Measurements from ENCODE around the gene ADTRP.
"Not testable (repeated sequence)": the region's sequence is repeated elsewhere in the genome, so short reads cannot be mapped to it uniquely, and the experiment has no call there.

The ADTRP gene

DNA sequence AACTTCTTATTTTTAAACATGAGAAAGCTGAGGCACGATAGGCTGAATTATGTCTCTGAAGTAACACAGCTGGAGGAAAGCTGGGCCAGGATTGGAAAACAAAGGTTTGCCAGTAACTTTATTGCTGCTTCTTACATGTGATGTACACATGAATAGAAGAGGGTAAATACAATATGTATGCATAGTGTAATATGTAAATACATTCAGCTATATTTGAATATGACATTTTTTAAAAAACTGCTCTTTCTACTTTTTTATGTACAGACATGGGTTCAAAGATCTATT, 90.2 kb downstream of the ADTRP start:
- no peak for FAIRE-seq

- no peak for FAIRE-seq
Measured at GRCh38 chr6:11685481-11686093, 93.0 kb downstream of the ADTRP start.

DNA sequence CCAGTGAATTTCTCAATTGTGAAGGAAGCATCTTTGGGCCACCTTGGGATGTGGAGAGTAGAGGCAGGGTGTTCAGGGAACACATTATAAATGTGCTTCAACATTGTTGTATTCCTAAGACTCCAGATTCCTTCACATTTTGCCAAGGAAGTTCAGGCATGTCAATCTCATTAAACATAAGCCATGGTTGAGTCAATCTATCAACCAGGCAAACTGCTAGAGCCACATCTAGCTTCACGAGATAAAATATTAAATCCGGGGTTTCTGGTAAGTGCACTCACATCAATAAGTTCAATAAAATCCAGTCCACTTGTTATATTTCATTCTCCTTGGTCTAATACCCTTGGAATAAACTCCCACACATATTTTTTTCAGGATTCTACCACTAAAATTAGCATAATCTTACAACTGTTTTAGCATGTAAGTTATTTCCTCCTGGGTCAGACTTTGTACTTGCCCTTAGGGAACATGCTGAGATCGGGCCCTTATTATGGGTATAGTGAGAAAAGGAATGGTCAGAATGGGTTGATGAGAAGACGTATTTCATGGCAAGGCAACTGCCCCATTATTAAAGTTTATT, 93.6 kb downstream of the ADTRP start:
- FAIRE-seq, result no peak

GRCh38 chr6:11683871-11684270, 94.7 kb downstream of the ADTRP start:
- FAIRE-seq, result no peak

- no peak for FAIRE-seq
Measured at GRCh38 chr6:11682561-11682975, 96.0 kb downstream of the ADTRP start.

GRCh38 chr6:11681770-11682169, 96.8 kb downstream of the ADTRP start:
- no peak for FAIRE-seq

DNA sequence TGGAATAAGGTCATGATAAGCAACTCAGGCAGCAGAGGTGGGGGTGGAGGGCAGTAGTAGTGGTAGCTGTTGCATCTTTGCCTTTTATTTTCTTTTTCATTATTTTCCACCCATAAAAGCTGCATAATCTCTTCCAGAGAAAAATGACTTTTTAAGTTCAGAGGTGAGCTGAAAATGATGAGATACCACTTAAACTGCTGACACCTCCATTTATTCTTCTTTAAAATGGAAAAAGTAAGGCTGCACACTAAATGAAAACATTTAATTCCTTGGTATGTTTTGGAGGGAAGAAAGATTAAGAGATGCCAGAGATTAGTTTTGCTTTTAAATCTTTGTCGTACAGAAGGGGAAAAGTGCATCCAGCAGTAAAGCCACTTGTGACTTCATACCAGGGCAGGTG, 97.2 kb downstream of the ADTRP start:
- no peak for FAIRE-seq

DNA sequence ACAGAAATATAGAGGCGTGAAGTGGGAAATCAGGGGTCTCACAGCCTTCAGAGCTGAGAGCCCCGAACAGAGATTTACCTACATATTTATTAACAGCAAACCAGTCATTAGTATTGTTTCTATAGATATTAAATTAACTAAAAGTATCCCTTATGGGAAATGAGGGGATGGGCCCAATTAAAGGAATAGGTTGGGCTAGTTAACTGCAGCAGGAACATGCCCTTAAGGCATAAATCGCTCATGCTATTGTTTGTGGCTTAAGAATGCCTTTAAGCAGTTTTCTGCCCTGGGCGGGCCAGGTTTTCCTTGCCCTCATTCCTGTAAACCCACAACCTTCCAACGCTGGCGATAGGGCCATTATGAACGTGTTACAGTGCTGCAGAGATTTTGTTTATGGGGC, 98.1 kb downstream of the ADTRP start:
- FAIRE-seq, result not testable (repeated sequence)

- FAIRE-seq, result no peak
Measured at GRCh38 chr6:11679099-11679498, 99.5 kb downstream of the ADTRP start.

- no peak for FAIRE-seq
Measured at GRCh38 chr6:11675601-11676000, 103.0 kb downstream of the ADTRP start.

DNA sequence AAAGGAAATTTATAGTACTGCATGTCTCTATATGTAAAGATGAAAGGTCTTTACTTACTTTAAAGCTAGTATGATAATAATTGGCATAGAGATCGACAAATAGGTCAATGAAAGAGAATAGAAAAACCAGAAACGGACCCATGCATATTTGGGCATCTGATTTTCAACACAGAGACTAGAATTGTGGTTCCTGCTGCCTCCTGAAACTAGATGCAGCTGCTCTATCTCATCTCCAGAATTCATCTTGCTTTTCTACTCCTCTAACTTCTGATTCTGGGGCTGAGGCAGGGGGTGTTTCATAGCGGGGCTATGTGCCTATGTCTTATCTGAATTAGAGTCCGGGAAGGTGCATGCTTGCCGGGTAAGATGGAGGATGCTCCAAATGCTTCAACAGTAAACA, 105.9 kb downstream of the ADTRP start:
- FAIRE-seq, result no peak

DNA sequence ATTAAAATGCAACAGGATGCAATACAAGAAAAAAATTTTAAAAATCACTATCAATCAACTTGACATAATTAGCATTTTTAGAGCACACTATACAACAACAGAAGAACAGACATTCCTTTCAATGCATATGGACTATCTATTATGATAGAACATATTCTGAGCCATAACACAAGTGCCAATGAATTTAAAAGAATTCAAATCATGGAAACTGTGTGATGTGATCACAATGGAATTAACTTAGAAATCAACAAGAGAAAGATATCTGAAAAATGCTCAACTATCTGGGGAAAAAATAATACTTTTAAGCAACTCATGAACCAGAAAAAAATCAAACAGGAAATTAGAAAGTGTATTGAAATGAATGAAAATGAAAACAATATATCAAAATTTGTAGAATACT, 106.3 kb downstream of the ADTRP start:
- FAIRE-seq, result no peak

DNA sequence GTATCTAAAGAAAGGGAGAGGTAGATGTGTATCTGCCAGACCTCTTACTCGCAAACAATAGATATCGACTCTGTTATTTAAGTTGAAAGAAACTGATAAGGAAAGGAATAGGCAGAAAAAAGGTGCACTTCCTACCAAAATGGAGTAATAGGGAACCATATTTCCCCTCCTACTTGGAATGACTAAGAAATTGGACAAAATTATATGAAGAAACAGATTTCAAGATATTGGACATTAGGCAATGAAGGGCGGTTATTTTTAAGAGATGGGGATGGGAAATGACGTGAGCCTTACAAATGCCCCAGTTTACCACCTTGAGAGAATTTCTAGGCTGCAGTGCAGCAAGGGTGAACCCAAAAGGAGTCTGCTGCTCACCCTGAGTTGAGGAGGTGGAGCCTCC, 108.9 kb downstream of the ADTRP start:
- FAIRE-seq, result no peak

DNA sequence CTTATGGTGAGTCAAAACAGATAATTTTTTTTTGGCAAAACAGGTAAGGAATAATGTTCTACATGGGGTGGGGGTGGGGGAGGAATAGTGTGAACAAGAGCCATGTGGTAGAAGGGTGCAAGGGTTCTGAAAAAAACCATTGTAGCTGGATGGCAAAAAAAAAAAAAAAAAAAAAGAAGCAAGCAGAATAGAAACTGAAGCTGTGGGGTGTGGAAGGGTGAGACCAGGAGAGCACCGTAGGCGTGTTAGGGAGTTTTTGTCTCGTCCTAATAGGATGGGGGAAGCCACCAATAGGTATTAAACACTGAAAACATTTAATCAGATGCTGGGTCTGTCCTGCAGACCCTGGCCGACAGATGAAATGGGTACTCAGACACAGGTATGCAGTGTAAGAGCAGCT, 110.1 kb downstream of the ADTRP start:
- FAIRE-seq, result no peak

DNA sequence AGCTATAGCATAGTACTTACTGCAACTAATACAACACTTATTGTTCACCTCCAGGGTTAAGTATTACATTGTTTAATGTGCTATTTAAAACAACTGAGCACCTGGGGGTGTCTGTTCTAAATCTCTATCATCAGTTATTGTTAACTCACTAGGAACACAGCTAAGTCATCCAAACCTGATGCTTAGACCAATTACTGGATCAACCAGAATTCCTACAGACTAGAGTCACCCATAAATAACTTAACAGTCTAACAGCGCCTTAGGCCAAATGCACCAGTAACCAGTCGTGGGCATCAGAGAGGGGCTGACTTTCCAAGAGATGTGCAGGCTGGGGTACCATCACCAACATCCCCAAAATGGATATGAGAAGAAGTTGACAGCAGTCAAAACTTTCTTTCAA, 110.7 kb downstream of the ADTRP start:
- FAIRE-seq, result no peak

DNA sequence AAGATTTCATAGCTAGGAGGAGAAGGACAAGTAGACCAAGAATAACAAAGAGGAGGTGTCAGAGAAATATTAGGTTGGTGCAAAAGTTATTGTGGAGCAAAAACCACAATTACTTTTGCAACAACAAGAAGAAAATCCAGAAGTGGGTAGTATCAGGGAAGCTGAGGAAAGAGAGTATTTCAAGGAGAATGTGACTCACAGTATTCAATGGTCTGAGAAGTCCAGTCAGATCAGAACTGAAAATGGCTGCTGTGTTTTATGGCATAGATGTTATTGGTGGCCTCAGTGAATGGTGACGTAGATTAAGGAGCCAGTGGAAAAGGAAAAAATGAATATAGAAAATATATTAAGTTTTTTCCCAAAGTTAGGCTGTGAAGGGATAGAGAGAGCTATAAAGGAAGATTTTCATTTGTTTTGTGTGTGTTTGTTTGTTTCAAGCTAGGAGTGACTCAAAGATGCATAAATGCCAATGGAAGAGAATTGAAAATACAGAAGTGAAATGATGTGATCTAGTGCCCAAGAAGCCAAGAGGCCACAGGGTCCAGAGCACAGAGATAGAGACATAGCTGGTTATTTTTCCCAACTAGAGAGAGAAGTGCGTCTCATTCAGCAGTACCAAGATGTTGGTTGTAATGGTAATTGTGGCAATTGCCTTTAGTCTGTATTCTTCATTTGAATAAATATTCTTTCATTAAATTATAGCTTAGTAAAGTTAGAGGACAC, 112.8 kb downstream of the ADTRP start:
- FAIRE-seq, result no peak
